SK-N-SH treated with all-trans-retinoic acid at 6 μM for 48 hours (cell line): ENCODE data around the gene UBE2E3.

Experiments
- ARNTL ChIP-seq: fragments of 450-650 bp; formaldehyde crosslinking; IDR thresholded peaks from 2 replicates; pipeline ENCODE4 v1.5.0; 2020; ENCODE audit warnings: low read depth, mild to moderate bottlenecking, moderate library complexity, borderline replicate concordance
- BACH2 ChIP-seq: fragments of 250-450 bp; sonication (Bioruptor Pico); IDR thresholded peaks from 2 replicates; pipeline ENCODE4 v1.9.0; 2021; ENCODE audit warnings: mild to moderate bottlenecking, borderline replicate concordance
- CSDC2 ChIP-seq: fragments of 250-450 bp; sonication (Bioruptor Pico); IDR thresholded peaks from 2 replicates; pipeline ENCODE4 v1.5.0; 2020; ENCODE audit warnings: mild to moderate bottlenecking, moderate library complexity
- GLIS3 ChIP-seq: fragments of 250-450 bp; sonication (Bioruptor Pico); IDR thresholded peaks from 2 replicates; pipeline ENCODE4 v1.5.0; 2020; ENCODE audit warnings: mild to moderate bottlenecking, moderate library complexity
- OSR1 ChIP-seq: fragments of 250-450 bp; sonication (Bioruptor Pico); IDR thresholded peaks from 2 replicates; pipeline ENCODE4 v1.8.0; 2022; ENCODE audit warnings: moderate library complexity, mild to moderate bottlenecking, inconsistent platforms
- PATZ1 ChIP-seq: fragments of 250-450 bp; sonication (Bioruptor Pico); IDR thresholded peaks from 2 replicates; pipeline ENCODE4 v1.8.0; 2020; ENCODE audit warnings: mild to moderate bottlenecking, moderate library complexity, borderline replicate concordance
- PPARA ChIP-seq: fragments of 250-450 bp; sonication (Bioruptor Pico); IDR thresholded peaks from 2 replicates; pipeline ENCODE4 v1.5.0; 2020; ENCODE audit warnings: mild to moderate bottlenecking, borderline replicate concordance
- RARB ChIP-seq: fragments of 250-450 bp; sonication (Bioruptor Pico); IDR thresholded peaks from 2 replicates; pipeline ENCODE4 v1.8.0; 2021; ENCODE audit warnings: mild to moderate bottlenecking, moderate library complexity
- TCF4 ChIP-seq: fragments of 250-450 bp; sonication (Bioruptor Pico); IDR thresholded peaks from 2 replicates; pipeline ENCODE4 v1.8.0; 2021; ENCODE audit warnings: mild to moderate bottlenecking, moderate library complexity, borderline replicate concordance
- TOX ChIP-seq: fragments of 250-450 bp; sonication (Bioruptor Pico); IDR thresholded peaks from 2 replicates; pipeline ENCODE4 v1.8.0; 2021; ENCODE audit warnings: mild to moderate bottlenecking, moderate library complexity, borderline replicate concordance
- ZC3H10 ChIP-seq: fragments of 250-450 bp; sonication (Bioruptor Pico); IDR thresholded peaks from 2 replicates; pipeline ENCODE4 v1.5.1; 2021; ENCODE audit warnings: mild to moderate bottlenecking, moderate library complexity
- ZFP3 ChIP-seq: fragments of 250-450 bp; sonication (Bioruptor Pico); IDR thresholded peaks from 2 replicates; pipeline ENCODE4 v1.5.0; 2020; ENCODE audit warnings: mild to moderate bottlenecking, moderate library complexity
- ZFP30 ChIP-seq: fragments of 450-650 bp; formaldehyde crosslinking; IDR thresholded peaks from 2 replicates; pipeline ENCODE4 v1.5.0; 2022; ENCODE audit warnings: mild to moderate bottlenecking, moderate library complexity

- TF ChIP-seq ARNTL (CRISPR knock-in tag) (no peak), OSR1 (CRISPR knock-in tag) (no peak), RARB (no peak), PATZ1 (no peak), ZC3H10 (CRISPR knock-in tag) (no peak), CSDC2 (CRISPR knock-in tag) (no peak), ZFP30 (no peak), BACH2 (CRISPR knock-in tag) (no peak), ZFP3 (CRISPR knock-in tag) (no peak), PPARA (CRISPR knock-in tag) (no peak), TCF4 (CRISPR knock-in tag) (0 out of 2 replicates have a peak, but pooled peaks have one; percentile 10), TOX (CRISPR knock-in tag) (no peak), GLIS3 (CRISPR knock-in tag) (no peak)
Measured at GRCh38 chr2:181004647-181005325, 24.4 kb downstream of the UBE2E3 start.
